K562 (cell line): ENCODE data around the gene FGF11. TPM values are rescaled to one million over a fixed set of nuclear protein-coding genes. Genes with fewer than 3 reads are reported as not detected.

Source experiments
- ATAC-seq: fragments of 200-7000 bp; cut with Tn5 transposase; 3 replicates; pipeline ENCODE4 v1.9.1; 2020; ENCODE audit warnings: moderate library complexity
- BruUV-seq: library from RNA; stranded (reverse); fragments of 400-500 nt; replicated peaks from 2 replicates; lab custom pipeline; 2021; lab: Mats Ljungman, UMichigan
- CTCF ChIA-PET: fragments of 300-600 bp; formaldehyde crosslinking; extraction: SDS; loops from one replicate; lab custom pipeline; 2021; ENCODE audit warnings: low intra/inter-chr PET ratio; lab: Yijun Ruan, JAX
- POLR2A ChIA-PET: fragments of 300-600, 350-650 bp; sonication (Branson Sonifier 250); formaldehyde crosslinking; extraction: SDS; loops from one replicate; lab custom pipeline; 2021; ENCODE audit warnings: antibody characterized with exemption, inconsistent platforms; lab: Yijun Ruan, JAX
- DNase-seq, 4 experiments: peaks; one replicate each; pipeline versions ENCODE4 v3.0.0 to v3.0.0-alpha.2; 2011 to 2018; ENCODE audit warnings: low spot score in 3 of 4, mixed read lengths in 3 of 4; ENCODE audit errors: extremely low read depth in 1 of 4
- FAIRE-seq: peaks from 2 replicates; lab custom pipeline; 2011; peaks lifted over from hg19 to GRCh38; lab: Jason Lieb, UNC
- H2AFZ ChIP-seq: 2 replicates; pipeline ENCODE4 v1.6.0; 2011; ENCODE audit warnings: low read depth, low read length, control low read depth, inconsistent platforms
- H3K27ac ChIP-seq: fragments of 200-600 bp; 3 replicates; pipeline ENCODE4 v1.8.0; 2011; ENCODE audit warnings: low read depth, mild to moderate bottlenecking, control low read depth, inconsistent platforms, low read length, moderate library complexity, mixed read lengths; ENCODE audit errors: extremely low read depth
- H3K27me3 ChIP-seq, 2 experiments: fragments of 300-600 bp in 1 of 2; 2 replicates in 1 of 2; 3 replicates in 1 of 2; pipeline versions ENCODE4 v1.6.0 to v1.8.0; 2011; ENCODE audit warnings: inconsistent platforms in 2 of 2, low read length in 2 of 2, mild to moderate bottlenecking in 1 of 2, mixed read lengths in 1 of 2, moderate library complexity in 1 of 2; ENCODE audit not compliant: control insufficient read depth in 2 of 2, insufficient read depth in 2 of 2
- H3K36me3 ChIP-seq: fragments of 300-600 bp; 3 replicates; pipeline ENCODE4 v1.8.0; 2011; ENCODE audit warnings: mild to moderate bottlenecking, low read length, inconsistent platforms; ENCODE audit not compliant: control insufficient read depth, insufficient read depth
- H3K4me1 ChIP-seq, 2 experiments: fragments of 200-600 bp in 1 of 2; replicated peaks in 1 of 2; 2 replicates in 1 of 2; 3 replicates in 1 of 2; pipeline versions ENCODE4 v1.5.1 to v1.8.0; 2011; ENCODE audit warnings: inconsistent platforms in 2 of 2, low read length in 2 of 2, mild to moderate bottlenecking in 1 of 2, mixed read lengths in 1 of 2, moderate library complexity in 1 of 2; ENCODE audit not compliant: control insufficient read depth in 2 of 2, insufficient read depth in 2 of 2
- H3K4me2 ChIP-seq: 2 replicates; pipeline ENCODE4 v1.6.1; 2011; ENCODE audit warnings: low read length, control low read depth, inconsistent platforms, mixed read lengths; ENCODE audit not compliant: insufficient read depth
- H3K4me3 ChIP-seq: fragments of 200-600 bp; sonication (generic), shearing (Covaris generic); 2 replicates; pipeline ENCODE4 v1.5.1; 2016; ENCODE audit warnings: control low read depth, inconsistent platforms
- H3K79me2 ChIP-seq: fragments of 200-600 bp; 3 replicates; pipeline ENCODE4 v1.8.0; 2011; ENCODE audit warnings: low read length, inconsistent platforms; ENCODE audit not compliant: control insufficient read depth, insufficient read depth
- H3K9ac ChIP-seq, 2 experiments: 2 replicates each; pipeline versions ENCODE4 v1.6.0 to v1.6.1; 2011; ENCODE audit warnings: low read depth in 2 of 2, low read length in 2 of 2, control low read depth in 1 of 2, inconsistent platforms in 1 of 2, mild to moderate bottlenecking in 1 of 2, mixed read lengths in 1 of 2; ENCODE audit not compliant: insufficient read depth in 1 of 2
- H3K9me1 ChIP-seq: one replicate; pipeline ENCODE4 v1.6.0; 2011; ENCODE audit warnings: inconsistent platforms, mild to moderate bottlenecking, low read length, moderate library complexity; ENCODE audit not compliant: control insufficient read depth, insufficient read depth
- H3K9me3 ChIP-seq: replicated peaks from 2 replicates; pipeline ENCODE4 v1.5.1; 2011; ENCODE audit warnings: low read depth, low read length, inconsistent platforms; ENCODE audit not compliant: control insufficient read depth, insufficient read depth
- H4K20me1 ChIP-seq: replicated peaks from 2 replicates; pipeline ENCODE4 v1.6.1; 2011; ENCODE audit warnings: low read length, inconsistent platforms, mixed read lengths; ENCODE audit not compliant: control insufficient read depth, insufficient read depth
- ARNT ChIP-seq, 2 experiments: fragments of 450-650 bp; IDR thresholded peaks; 2 replicates each; pipeline ENCODE4 v1.6.1; 2016; ENCODE audit warnings: mild to moderate bottlenecking in 1 of 2
- CBFA2T3 ChIP-seq: fragments of 450-650 bp; IDR thresholded peaks from 2 replicates; pipeline ENCODE4 v1.6.1; 2017
- HNRNPLL ChIP-seq: fragments of 200-400 bp; formaldehyde crosslinking; IDR thresholded peaks from 2 replicates; pipeline ENCODE4 v1.6.1; 2017; ENCODE audit warnings: low read length, low read depth, mild to moderate bottlenecking; ENCODE audit not compliant: poor library complexity, severe bottlenecking
- L3MBTL2 ChIP-seq: fragments of 450-650 bp; IDR thresholded peaks from 2 replicates; pipeline ENCODE4 v1.6.1; 2016; ENCODE audit warnings: mild to moderate bottlenecking, moderate library complexity
- MAFF ChIP-seq: IDR thresholded peaks from 2 replicates; pipeline ENCODE4 v1.6.1; 2012; ENCODE audit warnings: low read length, improper control_type of control experiment
- MAZ ChIP-seq, 2 experiments: fragments of 450-650 bp in 1 of 2; sonication (generic) in 1 of 2; formaldehyde crosslinking; IDR thresholded peaks in 1 of 2; conservative IDR thresholded peaks in 1 of 2; 2 replicates each; pipeline versions ENCODE4 v1.4.0 to v1.5.0; 2020; ENCODE audit warnings: mild to moderate bottlenecking in 1 of 2, missing genetic modification reagents in 1 of 2
- NUFIP1 ChIP-seq: fragments of 450-650 bp; IDR thresholded peaks from 2 replicates; pipeline ENCODE4 v1.6.1; 2018; ENCODE audit not compliant: partially characterized antibody
- RB1 ChIP-seq: fragments of 450-650 bp; IDR thresholded peaks from 2 replicates; pipeline ENCODE4 v1.6.1; 2017; ENCODE audit warnings: low read depth, mild to moderate bottlenecking
- RCOR1 ChIP-seq, 2 experiments: IDR thresholded peaks; 2 replicates each; pipeline ENCODE4 v1.6.1; 2012; ENCODE audit warnings: low read depth in 2 of 2, low read length in 2 of 2, borderline replicate concordance in 1 of 2, improper control_type of control experiment in 1 of 2
- SMAD3 ChIP-seq: fragments of 450-650 bp; formaldehyde crosslinking; conservative IDR thresholded peaks from 2 replicates; pipeline ENCODE4 v1.4.0; 2020; ENCODE audit warnings: mild to moderate bottlenecking
- TARDBP ChIP-seq: fragments of 450-650 bp; IDR thresholded peaks from 2 replicates; pipeline ENCODE4 v1.6.1; 2016
- TBL1XR1 ChIP-seq, 2 experiments: IDR thresholded peaks; 2 replicates each; pipeline ENCODE4 v1.6.1; 2012; ENCODE audit warnings: improper control_type of control experiment in 2 of 2, low read length in 2 of 2, mild to moderate bottlenecking in 1 of 2
- THAP7 ChIP-seq: fragments of 250-450 bp; sonication (Bioruptor Pico); IDR thresholded peaks from 2 replicates; pipeline ENCODE4 v1.5.0; 2021
- ZKSCAN3 ChIP-seq: fragments of 250-450 bp; sonication (Bioruptor Pico); IDR thresholded peaks from 2 replicates; pipeline ENCODE4 v1.4.0; 2020
- ZNF57 ChIP-seq: fragments of 450-650 bp; formaldehyde crosslinking; IDR thresholded peaks from 2 replicates; pipeline ENCODE4 v1.4.0; 2020; ENCODE audit warnings: mild to moderate bottlenecking, moderate library complexity
- WGBS: fragments of 100-300 bp; shearing (Covaris generic); methylation state at CpG from one replicate; pipeline ENCODE4 v1.1.6; 2016; ENCODE audit warnings: low coverage, mixed read lengths; ENCODE audit not compliant: insufficient coverage; ENCODE audit errors: missing lambda C conversion rate; 5-methylcytosine and 5-hydroxymethylcytosine counted together
- in situ Hi-C: fragments of 300-500 bp; cut with MboI; formaldehyde crosslinking; loops from 4 replicates; pipeline ENCODE4 v1.15.0; 2018; ENCODE audit warnings: inconsistent platforms, mixed read lengths
- intact Hi-C: fragments of 100-400 bp; cut with micrococcal nuclease; formaldehyde crosslinking; loops from 2 replicates; pipeline ENCODE4 v1.14.2; 2022
- polyA plus RNA-seq, 8 experiments: library from polyadenylated mRNA; depleted of rRNA in 4 of 8; stranded (reverse) in 5 of 8; unstranded in 3 of 8; fragments of >200 nt; fragmentation: Nextera tagmentation in 2 of 8; fragmentation: Illumina TruSeq in 1 of 8; extraction: Ambion mirVana in 2 of 8; extraction: Trizol in 1 of 8; gene quantifications; 2 replicates each; pipeline versions ENCODE4 v1.2.1 to v1.2.3, GENCODE V29; 2011 to 2014; ENCODE audit warnings: inconsistent platforms in 1 of 8, missing spikeins in 1 of 8
- total RNA-seq, 7 experiments: library from RNA; depleted of rRNA in 6 of 7; stranded (reverse); fragments of >200 nt in 6 of 7; fragmentation: Illumina TruSeq in 2 of 7; extraction: Trizol in 2 of 7; gene quantifications; 2 replicates each; pipeline versions ENCODE4 v1.2.1 to v1.2.3, GENCODE V29; 2011 to 2021; ENCODE audit warnings: low replicate concordance in 1 of 7
- TF ChIP-seq, protein P1 (sequence below), 3 experiments: fragments of 200-800 bp in 1 of 3; sonication (Bioruptor generic) in 1 of 3; sonication (generic) in 1 of 3; formaldehyde crosslinking in 1 of 3; IDR thresholded peaks; 2 replicates each; pipeline versions ENCODE4 v1.6.1 to v1.8.0; 2016 to 2022; ENCODE audit warnings: mild to moderate bottlenecking in 2 of 3, missing compliant biosample characterization in 2 of 3, missing genetic modification characterization in 2 of 3, missing genetic modification reagents in 1 of 3

Gene FGF11
- total and polyA plus RNA-seq, 9 of the 15 experiments (the other 6 are each of a cell fraction or from before 2014, with no cell fraction given), result 1.2 to 7.5 (median 3.0) TPM

- Histone ChIP-seq H3K4me2 (no peak overlapping the region), H3K9me1 (no peaks in the 10 kb centered on the region), H4K20me1 (no peaks in the 10 kb centered on the region), H3K9ac (no peak overlapping the region), H3K36me3 (no peaks in the 10 kb centered on the region), H3K4me3 (no peak overlapping the region), H3K4me1 (peaks cover 0 to 14% of the 10 kb centered on the region in 2 experiments; a peak in 2 of 5 replicates), H3K27me3 (no peaks in the 10 kb centered on the region), H3K27ac (no peak overlapping the region)
- 45% methylated on average over 3 of the region's 7 CpGs for WGBS
- CTCF ChIA-PET, result no interaction called here
- no peak for DNase-seq
- no peak for FAIRE-seq
- no peak for ATAC-seq
- in situ Hi-C loops (no loop called here), intact Hi-C loops (no loop called here)
- POLR2A ChIA-PET, result no interaction called here
- no peak for TF ChIP-seq TARDBP
- TF ChIP-seq TBL1XR1 (IDR thresholded peaks at IDR 0.05; ENCODE audit: low read length in 2 of 2), result no peak
- TF ChIP-seq, all 486 proteins: peak for 0
- BruUV-seq, result no TSS peak
- Histone ChIP-seq H3K79me2 (no peaks in the 10 kb centered on the region), H3K9me3 (no peaks in the 10 kb centered on the region), H2AFZ (no peak overlapping the region)
Measured at GRCh38 chr17:7427549-7427948, 11.8 kb upstream of the FGF11 start.

DNA sequence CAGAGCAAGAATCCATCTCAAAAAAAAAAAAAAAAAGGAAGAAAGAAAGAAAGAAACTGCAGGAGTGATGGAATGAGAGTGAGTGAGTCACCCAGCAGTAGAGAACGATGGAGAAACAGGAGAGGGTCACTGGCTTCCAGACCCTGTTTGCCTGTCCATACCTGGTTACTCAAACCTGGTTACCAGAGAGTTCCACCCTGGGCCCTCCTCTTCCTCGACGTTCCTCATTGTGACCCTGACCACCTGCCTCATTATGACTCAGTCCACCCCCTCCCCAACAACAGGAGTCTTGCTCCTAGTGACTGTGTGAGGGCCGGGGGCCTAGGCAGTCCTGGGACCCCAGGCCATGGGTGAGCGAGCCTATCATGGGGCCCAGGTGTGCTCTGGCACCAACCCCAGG lies 10.8 kb upstream of the FGF11 start, which contains the start of gene SPEM3:
SPEM3 (plus strand) TSS at position 301 of the 400 bp plus-strand sequence; CDS start at position 347, 46 bp downstream.
- Histone ChIP-seq H3K27me3 (no peaks in the 10 kb centered on the region), H2AFZ (no peak within 1 kb of the TSS), H4K20me1 (no peaks in the 10 kb centered on the region), H3K9me3 (no peaks in the 10 kb centered on the region), H3K9me1 (no peaks in the 10 kb centered on the region), H3K27ac (no peak within 1 kb of the TSS), H3K4me2 (no peak within 1 kb of the TSS), H3K4me1 (peaks cover 0 to 14% of the 10 kb centered on the region in 2 experiments; a peak in 2 of 5 replicates), H3K79me2 (no peaks in the 10 kb centered on the region), H3K4me3 (no peak within 1 kb of the TSS), H3K9ac (no peak within 1 kb of the TSS), H3K36me3 (no peaks in the 10 kb centered on the region)
- ATAC-seq (no peak), DNase-seq (no peak), FAIRE-seq (no peak)
- in situ Hi-C loops, result no loop called here
- 0% methylated on average over 3 of the region's 5 CpGs for WGBS
- intact Hi-C loops, result no loop called here
- POLR2A ChIA-PET, result interaction anchor here (0.6 kb wide), 1 partner anchor 221 kb away, joined by 4 read pairs; no protein-coding TSS in a partner anchor
- BruUV-seq, result no TSS peak
- CTCF ChIA-PET, result no interaction called here
- TF ChIP-seq ARNT (IDR thresholded peaks at IDR 0.05), result no peak
- no peak for TF ChIP-seq THAP7 (CRISPR knock-in tag)
- TF ChIP-seq, protein P1, sequence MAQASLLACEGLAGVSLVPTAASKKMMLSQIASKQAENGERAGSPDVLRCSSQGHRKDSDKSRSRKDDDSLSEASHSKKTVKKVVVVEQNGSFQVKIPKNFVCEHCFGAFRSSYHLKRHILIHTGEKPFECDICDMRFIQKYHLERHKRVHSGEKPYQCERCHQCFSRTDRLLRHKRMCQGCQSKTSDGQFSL (CRISPR knock-in tag; IDR thresholded peaks at IDR 0.05), result no peak
- TF ChIP-seq, protein P1 (tag; IDR thresholded peaks at IDR 0.05), result no peak
- TF ChIP-seq L3MBTL2, result no peak
- TF ChIP-seq RCOR1 (IDR thresholded peaks at IDR 0.05; ENCODE audit: borderline replicate concordance in 1 of 2, low read depth in 2 of 2, low read length in 2 of 2), result no peak
- TF ChIP-seq HNRNPLL, result no peak
- no peak for TF ChIP-seq MAFF
- no peak for TF ChIP-seq NUFIP1
- no peak for TF ChIP-seq ZKSCAN3 (CRISPR knock-in tag)
- TF ChIP-seq SMAD3 (CRISPR knock-in tag), result no peak
- TF ChIP-seq ZNF57 (CRISPR knock-in tag), result no peak
- TF ChIP-seq CBFA2T3, result no peak
- no peak for TF ChIP-seq RB1
- no peak for TF ChIP-seq MAZ (CRISPR knock-in tag; conservative IDR thresholded peaks at IDR 0.05 in 1 of 2, IDR thresholded peaks at IDR 0.05 in 1 of 2)
